Activated T-cell treated with anti-CD3 and anti-CD28 coated beads, Interleukin-2, amount 50 U/mL, for 4 hours (primary cell): Measurements from ENCODE around the gene DNAJB8. TPM values are rescaled to one million over a fixed set of nuclear protein-coding genes. Genes with fewer than 3 reads are reported as not detected.

Source experiments
- ATAC-seq, 2 donors: fragments of 200-7000 bp; cut with Tn5 transposase; one replicate each; pipeline ENCODE4 v1.10.0; 2021
- DNase-seq: peaks from one replicate; pipeline ENCODE4 v3.0.0-alpha.2; 2020
- H3K27me3 Mint-ChIP-seq: one replicate; pipeline ENCODE4 v1.8.0; 2021; ENCODE audit warnings: low read depth, mixed read lengths
- H3K36me3 Mint-ChIP-seq: one replicate; pipeline ENCODE4 v1.8.0; 2022; ENCODE audit warnings: mixed read lengths; ENCODE audit not compliant: insufficient read depth
- H3K4me1 Mint-ChIP-seq: one replicate; pipeline ENCODE4 v1.8.0; 2021; ENCODE audit warnings: low read depth, mixed read lengths
- H3K4me3 Mint-ChIP-seq: one replicate; pipeline ENCODE4 v1.8.0; 2021; ENCODE audit warnings: mild to moderate bottlenecking, moderate library complexity, mixed read lengths
- H3K9me3 Mint-ChIP-seq: one replicate; pipeline ENCODE4 v1.8.0; 2021; ENCODE audit warnings: mixed read lengths
- total RNA-seq, 3 donors: library from RNA; stranded (reverse); gene quantifications; one replicate each; pipeline ENCODE4 v1.2.1, GENCODE V29; 2021

DNAJB8 gene
- total RNA-seq, 3 donors from 2014 or later, result not detected

DNA sequence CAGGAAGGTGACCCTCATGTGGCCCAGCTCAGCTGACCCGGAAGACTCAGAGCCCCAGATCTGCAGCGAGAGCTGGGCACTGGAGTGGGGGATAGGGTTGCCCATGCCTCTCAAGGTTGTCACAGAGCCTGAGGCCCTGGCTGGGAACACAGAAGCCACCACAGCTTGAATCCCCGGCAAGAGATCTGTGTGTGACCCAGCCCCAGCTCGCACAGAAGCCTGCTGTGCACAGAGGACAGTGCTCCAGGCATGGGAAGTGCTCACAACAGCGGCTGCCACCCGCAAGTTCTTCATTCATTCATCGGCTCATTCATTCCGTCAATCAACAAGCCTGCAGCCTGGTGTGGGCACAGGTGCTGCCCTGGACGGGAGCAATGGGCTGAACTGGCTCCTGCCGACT is 36.4 kb downstream of the DNAJB8 start:
- peaks cover 47% of the 10 kb centered on the region for H3K27me3 Mint-ChIP-seq
- H3K4me1 Mint-ChIP-seq, result peaks cover 9% of the 10 kb centered on the region
- no peaks in the 10 kb centered on the region for H3K36me3 Mint-ChIP-seq
- ATAC-seq (no peak), DNase-seq (no peak)
- H3K9me3 Mint-ChIP-seq, result no peaks in the 10 kb centered on the region
- no peak overlapping the region for H3K4me3 Mint-ChIP-seq

DNA sequence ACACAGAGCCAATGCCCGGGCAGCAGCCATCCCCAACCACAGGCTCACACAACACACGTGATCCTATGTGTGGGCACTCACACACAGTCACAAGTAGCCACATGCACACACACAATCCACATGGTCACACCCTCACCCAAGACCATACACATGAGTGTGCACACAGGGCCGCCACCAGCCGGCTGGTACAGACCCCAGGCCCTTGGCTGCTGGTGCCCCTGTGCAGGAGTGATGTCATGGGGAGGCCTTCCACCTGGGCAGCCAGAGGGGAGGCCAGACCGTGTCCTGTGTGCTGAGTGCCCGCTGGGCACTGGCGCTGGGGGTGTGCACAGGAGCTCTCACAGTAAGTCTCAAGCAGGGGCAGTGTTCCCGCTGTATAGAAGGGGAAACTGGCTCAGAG is 36.9 kb downstream of the DNAJB8 start:
- ATAC-seq, result no peak
- Mint-ChIP-seq H3K9me3 (no peaks in the 10 kb centered on the region), H3K27me3 (peaks cover 43% of the 10 kb centered on the region), H3K4me1 (peaks cover 9% of the 10 kb centered on the region), H3K36me3 (no peaks in the 10 kb centered on the region), H3K4me3 (no peak overlapping the region)
- DNase-seq, result no peak

DNA sequence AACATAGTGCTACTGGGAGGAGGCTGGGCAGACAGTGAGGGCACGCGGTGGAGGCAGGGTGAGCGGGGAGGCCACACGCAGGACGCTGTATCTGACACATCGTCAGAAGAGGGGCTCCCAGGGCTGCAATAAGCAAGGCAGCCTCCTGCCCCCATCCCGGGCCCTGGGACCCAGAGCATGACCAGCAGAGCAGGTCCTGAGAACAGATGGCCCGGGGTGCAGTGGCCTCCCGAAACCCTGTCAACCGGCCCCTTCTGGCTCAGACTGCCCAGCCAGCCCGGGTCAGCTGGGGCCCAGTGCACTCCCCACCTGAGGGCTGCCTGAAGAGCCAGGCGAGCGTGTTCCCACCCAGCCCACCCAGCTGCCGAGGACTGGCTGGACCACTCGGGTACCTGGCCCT is 37.4 kb downstream of the DNAJB8 start:
- Mint-ChIP-seq H3K27me3 (peaks cover 43% of the 10 kb centered on the region), H3K9me3 (no peaks in the 10 kb centered on the region), H3K4me3 (no peak overlapping the region), H3K36me3 (no peaks in the 10 kb centered on the region), H3K4me1 (peaks cover 9% of the 10 kb centered on the region)
- ATAC-seq, result no peak
- DNase-seq, result no peak

DNA sequence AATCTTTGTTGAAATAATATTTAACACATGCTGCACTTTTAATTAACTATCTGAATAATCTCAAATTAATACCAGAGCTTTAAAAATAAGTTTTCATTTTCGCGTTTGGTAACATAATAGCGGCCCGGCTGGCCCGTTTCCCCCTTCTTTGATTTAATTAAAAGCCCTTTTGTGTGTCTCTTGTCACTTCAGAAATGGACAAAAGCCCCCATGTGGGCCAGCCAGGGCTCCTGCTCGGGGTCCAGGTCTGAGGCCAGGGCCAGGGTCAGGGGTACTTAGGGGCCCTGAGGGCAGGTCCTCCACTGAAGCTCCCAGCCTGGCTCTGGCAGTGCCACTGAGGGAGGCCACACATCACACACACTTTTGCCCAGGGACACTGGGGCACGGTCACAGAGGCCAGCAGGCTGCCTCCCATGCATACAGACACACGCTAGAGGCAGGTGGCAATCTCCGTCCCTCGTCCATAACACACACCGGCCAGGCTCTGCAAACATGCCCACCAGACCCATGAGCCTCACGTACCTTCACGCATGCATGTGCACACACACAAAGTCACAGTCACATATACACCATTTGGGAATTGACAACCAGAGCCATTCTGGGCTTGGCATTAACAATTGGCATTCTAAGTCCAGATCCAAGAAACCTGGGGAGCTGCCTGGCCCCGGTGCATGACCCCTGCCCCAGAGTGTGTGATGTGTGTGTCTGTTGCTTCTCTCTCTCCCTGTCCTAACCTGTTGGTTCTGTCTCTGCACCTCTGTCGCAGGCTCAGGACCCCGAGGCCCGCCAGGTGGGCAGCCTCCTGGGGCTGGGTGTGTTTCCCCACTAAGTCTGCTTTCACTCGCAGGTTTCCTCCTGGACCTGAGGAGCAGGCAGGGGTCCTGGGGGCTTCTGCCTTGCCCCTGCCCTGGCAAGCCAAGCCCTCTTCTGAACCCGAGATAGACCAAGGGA is 38.5 kb downstream of the DNAJB8 start:
- H3K27me3 Mint-ChIP-seq, result peaks cover 35% of the 10 kb centered on the region
- DNase-seq (no peak), ATAC-seq (no peak)
- H3K4me3 Mint-ChIP-seq, result no peak overlapping the region
- no peaks in the 10 kb centered on the region for H3K36me3 Mint-ChIP-seq
- H3K9me3 Mint-ChIP-seq, result no peaks in the 10 kb centered on the region
- H3K4me1 Mint-ChIP-seq, result peaks cover 9% of the 10 kb centered on the region

DNA sequence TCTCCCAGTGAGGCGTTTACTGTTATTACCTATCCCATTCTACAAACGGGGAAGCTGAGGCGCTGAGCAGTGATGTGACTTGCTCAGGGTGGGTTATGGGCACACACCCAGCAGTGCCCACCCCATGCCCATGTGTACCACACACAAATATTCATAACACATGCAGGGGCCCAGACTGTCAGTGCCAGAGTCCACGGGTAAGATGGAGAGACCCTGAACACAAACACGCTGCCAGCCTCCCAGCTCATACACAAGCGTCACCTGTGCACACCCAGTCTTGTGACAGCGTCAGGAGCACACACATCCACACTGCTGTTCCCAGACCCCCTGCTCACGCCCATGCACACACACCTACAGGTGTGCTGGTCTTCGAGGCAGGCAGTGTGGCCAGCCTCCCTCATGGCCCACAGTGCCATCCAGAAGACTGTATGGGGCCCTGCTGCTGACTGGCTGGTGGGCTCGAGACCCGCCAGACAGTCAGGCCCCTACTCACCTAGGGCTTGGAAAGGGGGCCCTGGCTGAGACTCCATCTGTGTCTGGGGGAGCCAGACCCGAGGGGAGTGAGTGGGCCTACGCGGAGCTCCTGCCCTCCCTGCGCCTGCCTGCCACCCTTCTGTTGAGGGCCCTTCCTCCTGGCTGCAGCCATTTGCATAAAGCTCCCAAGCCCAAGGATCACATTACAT is 39.4 kb downstream of the DNAJB8 start:
- DNase-seq, result no peak
- Mint-ChIP-seq H3K4me3 (no peak overlapping the region), H3K9me3 (no peaks in the 10 kb centered on the region), H3K27me3 (peaks cover 32% of the 10 kb centered on the region), H3K36me3 (no peaks in the 10 kb centered on the region), H3K4me1 (peaks cover 8% of the 10 kb centered on the region)
- ATAC-seq, result no peak

DNA sequence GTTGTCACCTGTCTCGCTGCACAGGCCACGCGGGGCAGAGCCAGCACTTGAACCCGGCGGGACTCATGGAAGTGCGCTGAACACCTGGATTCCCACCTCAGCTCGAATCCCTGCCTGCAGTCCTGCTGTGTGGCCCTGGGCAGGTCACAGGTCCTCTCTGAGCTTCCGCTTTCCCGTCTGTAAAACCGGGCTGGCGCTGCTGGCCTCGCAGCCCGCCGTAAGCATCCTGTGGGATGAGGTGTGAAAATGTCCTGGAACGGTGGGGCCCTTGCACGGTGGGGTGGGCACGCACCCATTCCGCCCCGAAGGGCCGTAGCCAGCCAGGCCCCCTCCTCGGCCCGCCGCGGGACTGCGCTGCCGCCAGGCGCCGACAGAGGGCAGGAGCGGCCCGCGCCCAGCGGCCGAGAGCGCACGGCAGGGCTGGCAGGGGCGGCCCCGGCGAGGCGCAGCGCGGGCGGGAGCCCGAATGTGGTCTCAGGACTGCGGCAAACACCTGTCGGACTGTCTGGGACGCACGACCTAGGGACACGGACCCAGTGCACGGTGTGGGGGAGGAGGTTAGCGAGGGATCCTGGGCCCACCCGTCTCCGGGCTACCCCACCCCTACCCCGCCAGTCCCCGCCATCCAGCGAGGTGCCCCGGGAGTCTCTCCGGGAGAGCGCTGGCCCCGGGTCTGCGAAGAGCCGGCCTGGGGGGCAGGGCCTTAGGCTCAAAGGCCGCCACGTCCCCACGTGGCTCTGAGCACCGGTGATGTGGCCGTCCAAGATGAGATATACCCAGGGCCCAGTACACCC is 40.4 kb downstream of the DNAJB8 start:
- Mint-ChIP-seq H3K4me3 (no peak overlapping the region), H3K4me1 (no peaks in the 10 kb centered on the region), H3K27me3 (peaks cover 23% of the 10 kb centered on the region), H3K9me3 (no peaks in the 10 kb centered on the region), H3K36me3 (no peaks in the 10 kb centered on the region)
- ATAC-seq (peak; percentile 92), DNase-seq (peak; percentile 51)

DNA sequence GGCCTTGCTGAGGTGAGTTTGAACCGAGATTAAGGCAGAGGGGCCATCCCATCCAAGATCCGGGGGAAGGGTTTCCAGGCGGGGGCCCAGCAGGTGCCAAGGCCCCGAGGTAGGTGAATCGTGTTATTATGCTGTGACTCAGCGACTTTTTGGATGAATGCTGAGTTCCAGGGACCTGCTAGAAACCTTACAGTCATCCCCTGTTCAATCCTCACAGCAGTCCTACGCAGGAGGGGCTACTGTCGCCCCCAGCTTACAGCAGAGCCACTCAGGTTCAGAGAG is 40.9 kb downstream of the DNAJB8 start:
- Mint-ChIP-seq H3K36me3 (no peaks in the 10 kb centered on the region), H3K4me3 (no peak overlapping the region), H3K4me1 (no peaks in the 10 kb centered on the region), H3K27me3 (peaks cover 17% of the 10 kb centered on the region), H3K9me3 (no peaks in the 10 kb centered on the region)
- peak in 1 of 2 donors; percentile 2 for ATAC-seq
- DNase-seq, result no peak

DNA sequence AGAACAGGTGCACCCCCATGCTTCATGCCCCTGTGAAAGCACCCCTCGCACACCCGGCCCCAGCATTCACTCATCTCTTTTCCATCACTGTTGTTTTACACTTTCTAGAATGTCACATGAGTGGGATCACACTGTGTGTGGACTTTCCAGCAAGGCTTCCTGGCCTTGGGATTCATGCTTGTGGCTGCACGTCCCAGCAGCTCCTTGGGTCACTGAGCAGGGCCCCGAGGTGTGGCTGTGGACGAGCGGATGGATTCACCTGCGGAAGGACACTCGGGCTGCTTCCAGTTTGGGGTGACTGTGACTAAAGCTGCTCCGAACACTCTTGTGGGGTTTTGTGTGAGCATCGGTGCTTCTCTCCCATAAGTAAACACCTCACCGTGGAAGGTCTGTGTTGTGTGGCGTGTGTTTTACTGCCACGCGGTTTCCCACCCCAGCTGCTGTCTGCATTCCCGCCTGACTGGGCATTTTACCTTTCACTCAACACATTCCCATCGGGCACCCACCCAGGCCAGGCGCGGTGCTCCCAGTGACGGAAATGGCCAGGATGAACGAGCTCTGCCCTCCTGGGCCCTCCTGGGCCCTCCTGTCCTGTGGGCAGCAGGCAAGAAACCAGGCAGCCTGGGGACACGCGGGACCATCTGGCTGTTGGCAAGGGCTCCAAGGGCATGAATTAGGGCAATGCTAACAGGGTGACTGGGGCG is 41.4 kb downstream of the DNAJB8 start:
- peaks cover 12% of the 10 kb centered on the region for H3K27me3 Mint-ChIP-seq
- ATAC-seq, result no peak

DNA sequence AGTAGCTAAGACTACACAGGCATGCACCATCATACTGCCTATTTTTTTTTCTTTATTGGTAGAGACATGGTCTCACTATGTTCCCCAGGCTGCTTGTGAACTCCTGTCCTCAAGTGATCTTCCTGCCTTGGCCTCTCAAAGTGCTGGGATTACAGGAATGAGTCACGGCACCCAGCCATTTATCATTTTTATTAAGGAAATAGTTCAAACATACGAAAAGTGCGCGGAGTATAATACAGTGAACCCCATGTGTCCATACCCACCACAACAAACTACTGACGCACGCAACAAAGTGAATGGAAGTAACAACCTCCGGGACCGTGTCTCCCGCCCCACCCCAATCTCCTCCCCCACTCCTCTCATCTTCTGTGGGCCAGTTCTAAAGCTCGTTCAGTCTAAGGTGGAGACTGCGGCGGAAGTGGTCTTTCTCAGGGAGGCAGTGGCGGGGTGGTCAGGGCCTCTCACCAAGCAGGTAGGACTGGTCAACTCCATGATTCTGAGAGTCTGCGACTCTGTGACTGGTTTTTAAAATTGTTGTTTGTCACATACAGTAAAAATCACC is 42.1 kb downstream of the DNAJB8 start:
- DNase-seq (no peak), ATAC-seq (no peak)
- H3K27me3 Mint-ChIP-seq, result peaks cover 7% of the 10 kb centered on the region
- no peaks in the 10 kb centered on the region for H3K9me3 Mint-ChIP-seq
- H3K4me3 Mint-ChIP-seq, result no peak overlapping the region
- no peaks in the 10 kb centered on the region for H3K36me3 Mint-ChIP-seq
- no peaks in the 10 kb centered on the region for H3K4me1 Mint-ChIP-seq

More for the DNA sequence above, 41.4 kb downstream of the DNAJB8 start:
- no peaks in the 10 kb centered on the region for H3K9me3 Mint-ChIP-seq
- no peaks in the 10 kb centered on the region for H3K4me1 Mint-ChIP-seq
- H3K36me3 Mint-ChIP-seq, result no peaks in the 10 kb centered on the region
- H3K4me3 Mint-ChIP-seq, result no peak overlapping the region
- DNase-seq, result no peak

DNA sequence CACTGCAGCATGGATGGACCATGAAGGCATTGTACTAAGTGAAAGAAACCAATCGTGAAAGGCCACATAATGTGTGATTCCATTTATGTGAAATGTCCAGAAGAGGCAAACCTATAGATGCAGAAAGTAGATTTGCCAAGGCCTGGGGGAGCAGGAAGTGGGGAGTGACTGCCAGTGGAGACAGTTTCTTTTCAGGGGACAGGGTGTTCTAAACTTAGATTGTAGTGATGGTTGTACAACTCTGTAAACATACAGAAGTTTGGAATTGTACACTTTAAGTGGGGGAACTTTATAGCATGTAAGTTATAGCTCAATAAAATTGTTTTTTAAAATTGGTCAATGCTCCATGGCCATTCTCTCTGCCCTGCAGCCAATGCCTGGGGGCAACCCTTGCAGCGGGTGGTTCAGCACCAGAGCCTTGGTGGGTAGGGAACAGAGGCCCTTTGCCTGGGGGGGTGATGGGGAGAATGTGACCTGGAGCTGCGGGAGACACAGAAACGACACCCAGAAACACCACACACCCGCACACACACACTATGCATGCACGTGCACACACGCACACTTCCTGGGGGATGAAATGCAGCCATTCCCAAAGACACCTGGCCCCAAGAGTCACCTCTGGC is 43.1 kb downstream of the DNAJB8 start:
- ATAC-seq (no peak), DNase-seq (no peak)
- Mint-ChIP-seq H3K27me3 (peaks cover 6% of the 10 kb centered on the region), H3K4me3 (no peak overlapping the region), H3K9me3 (no peaks in the 10 kb centered on the region), H3K4me1 (no peaks in the 10 kb centered on the region), H3K36me3 (no peaks in the 10 kb centered on the region)

DNA sequence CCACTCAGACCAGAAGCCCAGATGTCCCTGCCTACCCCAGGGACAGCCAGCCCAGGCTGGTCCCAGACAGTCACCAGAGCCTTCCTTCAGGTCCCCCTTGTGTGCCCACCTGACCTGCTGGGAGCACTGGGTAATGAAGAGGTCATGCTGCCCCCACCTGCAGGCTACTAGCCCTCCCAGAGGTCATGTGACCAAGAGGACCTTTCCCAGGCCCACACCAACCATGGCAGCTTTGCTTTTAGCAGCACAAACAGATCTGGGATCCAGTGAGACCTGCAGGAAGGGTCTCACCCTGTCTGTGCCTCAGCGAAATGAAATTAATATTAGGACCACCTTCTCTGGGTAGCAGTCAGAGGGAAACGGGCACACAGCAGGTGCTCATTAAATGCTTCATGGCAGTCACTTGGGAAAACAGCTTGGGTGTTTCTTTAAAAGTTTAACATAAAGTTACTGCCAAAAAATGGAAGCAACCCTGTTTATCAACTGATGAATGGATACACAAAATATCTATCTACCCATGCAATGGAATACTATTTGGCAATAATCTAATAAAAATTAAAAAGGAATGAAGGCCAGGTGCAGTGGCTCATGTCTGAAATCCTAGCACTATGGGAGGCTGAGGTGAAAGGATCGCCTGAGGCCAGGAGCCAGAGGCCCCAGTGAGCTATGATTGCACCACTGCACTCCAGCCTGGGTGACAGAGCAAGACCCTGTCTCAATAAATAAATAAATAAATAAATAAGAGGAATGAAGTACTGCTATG is 43.7 kb downstream of the DNAJB8 start:
- DNase-seq (no peak), ATAC-seq (no peak)
- H3K4me1 Mint-ChIP-seq, result no peaks in the 10 kb centered on the region
- H3K4me3 Mint-ChIP-seq, result no peak overlapping the region
- no peaks in the 10 kb centered on the region for H3K9me3 Mint-ChIP-seq
- H3K27me3 Mint-ChIP-seq, result peaks cover 3% of the 10 kb centered on the region
- no peaks in the 10 kb centered on the region for H3K36me3 Mint-ChIP-seq

DNA sequence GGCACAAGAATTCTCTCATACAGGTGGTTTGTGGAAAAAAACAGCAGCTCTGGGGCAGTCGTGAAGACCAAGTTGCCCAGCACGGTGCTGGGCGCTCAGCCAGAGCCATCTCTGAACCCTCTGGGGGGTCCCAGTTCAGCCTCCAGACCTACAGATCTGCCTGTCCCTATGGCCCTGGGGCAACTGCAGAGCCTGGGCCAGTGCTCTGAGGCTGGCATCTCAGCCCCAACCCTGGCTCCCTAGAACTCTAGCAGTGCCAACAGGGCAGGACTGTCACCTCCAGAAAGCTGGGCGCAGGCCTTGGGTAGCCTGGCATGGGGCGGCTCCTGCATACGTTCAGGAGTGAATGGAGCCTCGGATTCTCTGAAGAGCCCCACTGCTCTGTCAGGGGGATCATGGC is 44.7 kb downstream of the DNAJB8 start:
- Mint-ChIP-seq H3K4me3 (no peak overlapping the region), H3K36me3 (no peaks in the 10 kb centered on the region), H3K4me1 (no peaks in the 10 kb centered on the region), H3K27me3 (peaks cover under 1% of the 10 kb centered on the region), H3K9me3 (no peaks in the 10 kb centered on the region)
- ATAC-seq (no peak), DNase-seq (no peak)

DNA sequence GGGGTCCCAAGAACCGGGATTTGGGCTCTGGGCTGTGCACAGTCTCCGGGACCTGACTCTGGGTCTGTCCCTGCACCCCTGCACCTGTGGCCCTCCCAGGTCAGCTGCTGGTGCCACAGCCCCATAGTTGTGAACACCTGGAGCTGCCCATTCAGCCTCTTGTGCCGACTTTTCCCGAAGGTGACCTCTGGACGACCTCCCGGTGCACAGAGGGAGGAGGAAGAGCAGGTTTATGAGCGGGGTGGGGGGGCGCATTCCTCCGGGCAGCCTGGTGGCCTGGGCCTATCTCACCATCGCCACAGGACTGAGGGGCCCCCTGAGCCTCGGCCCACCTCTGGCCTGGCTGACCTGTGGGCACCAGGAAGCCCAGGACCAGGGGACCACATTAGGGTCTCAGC is 45.3 kb downstream of the DNAJB8 start:
- no peak for ATAC-seq
- no peaks in the 10 kb centered on the region for H3K9me3 Mint-ChIP-seq

More for the DNA sequence above, 45.3 kb downstream of the DNAJB8 start:
- H3K4me1 Mint-ChIP-seq, result no peaks in the 10 kb centered on the region
- no peak for DNase-seq
- no peaks in the 10 kb centered on the region for H3K27me3 Mint-ChIP-seq
- no peak overlapping the region for H3K4me3 Mint-ChIP-seq
- no peaks in the 10 kb centered on the region for H3K36me3 Mint-ChIP-seq
